Retinal pigment epithelial cell (primary cell): ENCODE results near the gene UBE2H.

Source experiments
- DNase-seq: peaks from one replicate; pipeline ENCODE4 v3.0.0-alpha.2; 2010; ENCODE audit warnings: low read depth
- H3K4me3 ChIP-seq: 2 replicates; pipeline ENCODE4 v1.5.1; 2011; ENCODE audit warnings: mild to moderate bottlenecking, low read length, control low read depth, moderate library complexity
- TF ChIP-seq, protein P1 (sequence below): conservative IDR thresholded peaks from 2 replicates; pipeline ENCODE4 v1.5.1; 2011; ENCODE audit warnings: low read depth, low read length, control low read depth, inconsistent platforms

UBE2H gene

GRCh38 chr7:129875745-129876411, 76.9 kb downstream of the UBE2H start:
- H3K4me3 ChIP-seq, result no peak overlapping the region
- DNase-seq, result no peak

DNA sequence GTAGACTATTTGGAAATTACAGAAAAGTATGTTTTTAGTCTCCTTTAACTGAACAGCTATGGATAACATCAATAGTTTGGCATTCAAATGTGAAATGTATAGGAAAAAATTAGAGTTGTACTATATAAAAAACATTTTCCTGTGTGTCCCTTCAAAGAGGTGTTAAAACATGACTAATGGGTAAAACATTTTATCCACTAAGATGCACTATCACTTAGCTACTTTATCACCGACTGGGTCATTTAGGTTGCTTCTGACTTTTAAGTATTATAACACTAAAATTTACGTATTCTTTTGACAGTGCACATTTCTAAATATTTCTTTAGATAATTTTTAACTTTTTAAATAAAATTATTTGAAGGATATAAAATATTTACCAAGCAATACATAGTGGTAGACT, 77.6 kb downstream of the UBE2H start:
- DNase-seq, result no peak
- TF ChIP-seq, protein P1, sequence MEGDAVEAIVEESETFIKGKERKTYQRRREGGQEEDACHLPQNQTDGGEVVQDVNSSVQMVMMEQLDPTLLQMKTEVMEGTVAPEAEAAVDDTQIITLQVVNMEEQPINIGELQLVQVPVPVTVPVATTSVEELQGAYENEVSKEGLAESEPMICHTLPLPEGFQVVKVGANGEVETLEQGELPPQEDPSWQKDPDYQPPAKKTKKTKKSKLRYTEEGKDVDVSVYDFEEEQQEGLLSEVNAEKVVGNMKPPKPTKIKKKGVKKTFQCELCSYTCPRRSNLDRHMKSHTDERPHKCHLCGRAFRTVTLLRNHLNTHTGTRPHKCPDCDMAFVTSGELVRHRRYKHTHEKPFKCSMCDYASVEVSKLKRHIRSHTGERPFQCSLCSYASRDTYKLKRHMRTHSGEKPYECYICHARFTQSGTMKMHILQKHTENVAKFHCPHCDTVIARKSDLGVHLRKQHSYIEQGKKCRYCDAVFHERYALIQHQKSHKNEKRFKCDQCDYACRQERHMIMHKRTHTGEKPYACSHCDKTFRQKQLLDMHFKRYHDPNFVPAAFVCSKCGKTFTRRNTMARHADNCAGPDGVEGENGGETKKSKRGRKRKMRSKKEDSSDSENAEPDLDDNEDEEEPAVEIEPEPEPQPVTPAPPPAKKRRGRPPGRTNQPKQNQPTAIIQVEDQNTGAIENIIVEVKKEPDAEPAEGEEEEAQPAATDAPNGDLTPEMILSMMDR, result no peak
- no peak overlapping the region for H3K4me3 ChIP-seq

More at GRCh38 chr7:129875745-129876411, 76.9 kb downstream of the UBE2H start:
- TF ChIP-seq, protein P1, result no peak

GRCh38 chr7:129874722-129875121, 78.0 kb downstream of the UBE2H start:
- DNase-seq, result no peak
- TF ChIP-seq, protein P1, result no peak
- H3K4me3 ChIP-seq, result no peak overlapping the region

GRCh38 chr7:129872054-129872453, 80.7 kb downstream of the UBE2H start:
- no peak overlapping the region for H3K4me3 ChIP-seq
- no peak for DNase-seq
- TF ChIP-seq, protein P1, result no peak

DNA sequence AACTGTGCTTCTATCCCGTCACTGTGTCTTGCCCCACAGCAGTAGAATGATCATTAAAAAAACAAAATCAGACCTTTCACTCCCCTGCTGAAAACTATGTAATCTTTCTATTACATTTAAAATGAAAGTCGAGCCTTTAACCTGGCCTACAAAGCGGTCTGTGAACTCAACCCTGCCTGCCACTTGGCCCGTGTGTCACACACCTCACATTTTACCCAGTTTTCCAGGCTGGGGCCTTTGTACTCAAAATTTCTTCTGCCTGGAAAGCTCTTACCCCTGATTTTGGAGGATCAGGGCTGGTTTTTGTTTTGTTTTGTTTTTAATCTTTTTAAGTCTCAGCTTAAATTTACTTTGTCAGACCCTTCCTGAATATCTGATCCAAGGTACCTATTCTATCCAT, 82.1 kb downstream of the UBE2H start:
- H3K4me3 ChIP-seq, result no peak overlapping the region
- DNase-seq, result no peak
- TF ChIP-seq, protein P1, result no peak

DNA sequence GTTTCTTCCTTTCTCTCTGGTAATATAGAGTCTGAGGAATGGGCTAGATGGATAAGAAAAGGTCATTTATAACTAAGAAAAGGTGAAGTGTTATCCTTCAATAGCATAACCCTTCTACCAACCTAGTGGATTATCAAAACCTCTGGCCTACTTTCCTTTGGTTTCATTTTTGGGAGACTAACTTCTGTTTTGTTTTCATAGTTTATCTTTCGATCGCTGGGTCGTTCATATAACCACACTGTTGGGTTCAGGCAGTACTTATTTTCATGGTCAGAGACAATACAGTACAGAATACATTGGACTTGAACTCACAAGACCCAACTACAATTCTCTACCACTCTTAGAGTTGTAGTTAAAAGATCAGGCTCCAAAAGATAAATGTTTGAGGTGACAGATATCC, 86.5 kb downstream of the UBE2H start:
- no peak overlapping the region for H3K4me3 ChIP-seq
- DNase-seq, result no peak
- TF ChIP-seq, protein P1, result no peak

GRCh38 chr7:129865925-129866201, 86.9 kb downstream of the UBE2H start:
- TF ChIP-seq, protein P1, result no peak
- H3K4me3 ChIP-seq, result no peak overlapping the region
- no peak for DNase-seq
